ENCODE results near the gene LNX1.

- TF ChIP-seq POLR2A (IDR thresholded peaks at IDR 0.05) (no peak), CTCF (IDR thresholded peaks at IDR 0.05) (no peak)
Observed at GRCh38 chr4:53545273-53545672, 46.0 kb downstream of the LNX1 start.

Data from suprapubic skin (tissue), 3 donors.